ENCODE measurements around the gene BCAS3.

Gene BCAS3

DNA sequence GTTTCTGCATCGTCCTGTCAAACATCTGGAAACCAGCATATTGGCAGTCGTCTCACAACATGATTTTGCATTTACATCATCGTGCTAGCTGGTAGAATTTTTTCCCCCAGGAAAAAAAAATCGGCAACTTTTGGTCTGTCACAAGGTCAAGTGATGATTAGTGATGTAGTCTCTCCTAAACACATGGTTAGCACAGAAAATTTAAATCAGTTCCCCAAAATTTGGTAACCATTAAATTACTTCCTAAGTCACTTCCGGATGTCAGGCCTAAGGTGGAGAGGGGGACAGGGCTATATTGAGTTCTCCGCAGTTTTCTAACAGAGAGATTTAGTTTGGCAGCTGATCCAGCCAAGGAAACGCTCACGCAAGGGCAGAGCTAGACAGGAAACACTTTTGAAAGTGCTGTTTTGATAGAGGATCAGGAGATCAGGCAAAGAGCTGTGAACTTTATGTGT is 451.0 kb downstream of the BCAS3 start:
- H3K4me3 ChIP-seq (ENCODE audit: control insufficient read depth in 1 of 7, extremely low read depth in 1 of 7, insufficient read depth in 4 of 7, low read depth in 2 of 7, low read length in 6 of 7) = no peak overlapping the region
- DNase-seq = peak in 2 of 3 donors; percentile 30 to 41
- ChIA-PET CTCF (interaction anchor here (0.7 to 1.3 kb wide), 2 partner anchors 20 to 42 kb away, joined by 3 read pairs; no protein-coding TSS in a partner anchor), POLR2A (no interaction called here)
- no peak overlapping the region for H3K27ac ChIP-seq (ENCODE audit: insufficient read depth in 1 of 2, low read depth in 1 of 2, low read length in 2 of 2, poor library complexity in 1 of 2, severe bottlenecking in 2 of 2)
- 46% methylated on average over 4 of the region's 8 CpGs for WGBS (ENCODE audit: insufficient coverage)
- peaks cover 0 to 1% (median 0%) of the 10 kb centered on the region in 5 experiments for H3K9me3 ChIP-seq (ENCODE audit: control extremely low read depth in 1 of 5, control insufficient read depth in 4 of 5, insufficient read depth in 2 of 5, low read depth in 1 of 5, low read length in 4 of 5)
- H3K36me3 ChIP-seq (ENCODE audit: control insufficient read depth in 4 of 4, insufficient read depth in 4 of 4, low read length in 3 of 4) = no peaks in the 10 kb centered on the region
- H3K4me1 ChIP-seq (ENCODE audit: control extremely low read depth in 1 of 4, control insufficient read depth in 4 of 4, insufficient read depth in 4 of 4, low read length in 3 of 4) = peaks cover 0 to 20% (median 13%) of the 10 kb centered on the region in 4 experiments
- H3K27me3 ChIP-seq (replicated peaks in 2 of 5; ENCODE audit: control insufficient read depth in 4 of 5, insufficient read depth in 5 of 5, low read length in 4 of 5) = no peaks in the 10 kb centered on the region

GRCh38 chr17:61129267-61130254 is 451.9 kb downstream of the BCAS3 start:
- H3K9me3 ChIP-seq (ENCODE audit: control extremely low read depth in 1 of 5, control insufficient read depth in 4 of 5, insufficient read depth in 2 of 5, low read depth in 1 of 5, low read length in 4 of 5) = peaks cover 0 to 1% (median 0%) of the 10 kb centered on the region in 5 experiments
- H3K4me1 ChIP-seq (ENCODE audit: control extremely low read depth in 1 of 4, control insufficient read depth in 4 of 4, insufficient read depth in 4 of 4, low read length in 3 of 4) = peaks cover 0 to 20% (median 13%) of the 10 kb centered on the region in 4 experiments
- WGBS (ENCODE audit: insufficient coverage) = 88% methylated on average over 3 of the region's 7 CpGs
- no peak overlapping the region for H3K27ac ChIP-seq (ENCODE audit: insufficient read depth in 1 of 2, low read depth in 1 of 2, low read length in 2 of 2, poor library complexity in 1 of 2, severe bottlenecking in 2 of 2)
- POLR2A ChIA-PET = no interaction called here
- no peaks in the 10 kb centered on the region for H3K36me3 ChIP-seq (ENCODE audit: control insufficient read depth in 4 of 4, insufficient read depth in 4 of 4, low read length in 3 of 4)
- CTCF ChIA-PET = interaction anchor here (0.5 to 1.3 kb wide), 4 partner anchors 21 to 135 kb away, joined by 3 read pairs; no protein-coding TSS in a partner anchor
- no peak overlapping the region for H3K4me3 ChIP-seq (ENCODE audit: control insufficient read depth in 1 of 7, extremely low read depth in 1 of 7, insufficient read depth in 4 of 7, low read depth in 2 of 7, low read length in 6 of 7)
- DNase-seq = no peak
- H3K27me3 ChIP-seq (replicated peaks in 2 of 5; ENCODE audit: control insufficient read depth in 4 of 5, insufficient read depth in 5 of 5, low read length in 4 of 5) = no peaks in the 10 kb centered on the region

DNA sequence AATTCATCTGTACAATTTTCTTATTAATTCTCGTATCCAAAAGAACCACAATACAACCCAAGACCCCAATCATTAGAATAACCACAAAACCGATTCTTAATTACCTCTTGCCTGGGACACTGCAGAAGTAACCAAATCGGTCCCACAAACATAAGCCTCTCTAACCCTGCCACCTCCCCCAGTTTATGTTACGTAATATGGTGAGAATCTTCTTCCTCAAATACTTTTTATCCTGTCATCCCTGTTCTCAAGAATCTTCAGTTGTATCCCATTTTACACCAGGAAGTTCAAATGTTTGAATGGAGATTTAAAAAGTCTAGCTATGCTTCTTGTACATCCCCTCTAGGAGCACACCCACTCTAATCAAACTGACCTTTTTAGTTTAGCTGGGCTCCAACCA is 452.7 kb downstream of the BCAS3 start:
- Histone ChIP-seq H3K9me3 (ENCODE audit: control extremely low read depth in 1 of 5, control insufficient read depth in 4 of 5, insufficient read depth in 2 of 5, low read depth in 1 of 5, low read length in 4 of 5) (no peaks in the 10 kb centered on the region), H3K27ac (ENCODE audit: insufficient read depth in 1 of 2, low read depth in 1 of 2, low read length in 2 of 2, poor library complexity in 1 of 2, severe bottlenecking in 2 of 2) (no peak overlapping the region), H3K36me3 (ENCODE audit: control insufficient read depth in 4 of 4, insufficient read depth in 4 of 4, low read length in 3 of 4) (no peaks in the 10 kb centered on the region), H3K4me1 (ENCODE audit: control extremely low read depth in 1 of 4, control insufficient read depth in 4 of 4, insufficient read depth in 4 of 4, low read length in 3 of 4) (peaks cover 0 to 20% (median 13%) of the 10 kb centered on the region in 4 experiments), H3K4me3 (ENCODE audit: control insufficient read depth in 1 of 7, extremely low read depth in 1 of 7, insufficient read depth in 4 of 7, low read depth in 2 of 7, low read length in 6 of 7) (no peak overlapping the region), H3K27me3 (replicated peaks in 2 of 5; ENCODE audit: control insufficient read depth in 4 of 5, insufficient read depth in 5 of 5, low read length in 4 of 5) (no peaks in the 10 kb centered on the region)
- POLR2A ChIA-PET = interaction anchor here (0.6 kb wide), 1 partner anchor 15 kb away, joined by 3 read pairs; no protein-coding TSS in a partner anchor
- CTCF ChIA-PET = interaction anchor here (0.5 to 0.6 kb wide), 2 partner anchors 123 to 135 kb away, joined by 3 read pairs; no protein-coding TSS in a partner anchor
- DNase-seq = no peak
- 100% methylated on average over 4 of the region's 4 CpGs for WGBS (ENCODE audit: insufficient coverage)

DNA sequence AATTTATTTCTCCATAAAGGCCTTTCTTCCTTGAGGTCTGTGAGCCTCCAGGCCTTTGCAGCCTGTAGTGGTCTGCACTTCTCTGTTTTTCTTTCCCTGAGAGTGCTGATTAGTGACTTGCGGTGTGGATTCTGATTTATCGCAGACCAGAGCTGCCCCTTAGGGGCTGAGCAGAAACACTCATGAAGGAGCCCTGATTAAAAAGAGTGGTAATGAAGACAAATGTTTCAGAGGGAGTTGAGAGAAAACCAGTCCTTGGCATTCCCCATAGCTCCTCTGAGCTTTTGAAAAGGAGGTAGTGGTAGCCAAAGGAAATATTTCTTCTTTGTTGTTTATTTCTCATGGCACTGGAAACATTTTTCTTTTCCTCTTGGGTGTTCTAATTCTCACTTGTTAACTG is 453.9 kb downstream of the BCAS3 start:
- peaks cover 0 to 20% (median 13%) of the 10 kb centered on the region in 4 experiments for H3K4me1 ChIP-seq (ENCODE audit: control extremely low read depth in 1 of 4, control insufficient read depth in 4 of 4, insufficient read depth in 4 of 4, low read length in 3 of 4)
- ChIA-PET POLR2A (interaction anchor here (0.5 kb wide), 1 partner anchor 223 kb away, joined by 3 read pairs; no protein-coding TSS in a partner anchor), CTCF (no interaction called here)
- no peak overlapping the region for H3K27ac ChIP-seq (ENCODE audit: insufficient read depth in 1 of 2, low read depth in 1 of 2, low read length in 2 of 2, poor library complexity in 1 of 2, severe bottlenecking in 2 of 2)
- no peaks in the 10 kb centered on the region for H3K9me3 ChIP-seq (ENCODE audit: control extremely low read depth in 1 of 5, control insufficient read depth in 4 of 5, insufficient read depth in 2 of 5, low read depth in 1 of 5, low read length in 4 of 5)
- no peak for DNase-seq
- no CpG with 5 or more reads among the region's 2 CpGs for WGBS (ENCODE audit: insufficient coverage)
- H3K4me3 ChIP-seq (ENCODE audit: control insufficient read depth in 1 of 7, extremely low read depth in 1 of 7, insufficient read depth in 4 of 7, low read depth in 2 of 7, low read length in 6 of 7) = no peak overlapping the region
- no peaks in the 10 kb centered on the region for H3K27me3 ChIP-seq (replicated peaks in 2 of 5; ENCODE audit: control insufficient read depth in 4 of 5, insufficient read depth in 5 of 5, low read length in 4 of 5)
- H3K36me3 ChIP-seq (ENCODE audit: control insufficient read depth in 4 of 4, insufficient read depth in 4 of 4, low read length in 3 of 4) = no peaks in the 10 kb centered on the region

GRCh38 chr17:61132524-61132923 is 454.9 kb downstream of the BCAS3 start:
- no peaks in the 10 kb centered on the region for H3K36me3 ChIP-seq (ENCODE audit: control insufficient read depth in 4 of 4, insufficient read depth in 4 of 4, low read length in 3 of 4)
- H3K9me3 ChIP-seq (ENCODE audit: control extremely low read depth in 1 of 5, control insufficient read depth in 4 of 5, insufficient read depth in 2 of 5, low read depth in 1 of 5, low read length in 4 of 5) = no peaks in the 10 kb centered on the region
- CTCF ChIA-PET = no interaction called here
- POLR2A ChIA-PET = no interaction called here
- WGBS (ENCODE audit: insufficient coverage) = 100% methylated on average over 4 of the region's 4 CpGs
- no peak overlapping the region for H3K4me3 ChIP-seq (ENCODE audit: control insufficient read depth in 1 of 7, extremely low read depth in 1 of 7, insufficient read depth in 4 of 7, low read depth in 2 of 7, low read length in 6 of 7)
- peaks cover 0 to 18% (median 10%) of the 10 kb centered on the region in 4 experiments for H3K4me1 ChIP-seq (ENCODE audit: control extremely low read depth in 1 of 4, control insufficient read depth in 4 of 4, insufficient read depth in 4 of 4, low read length in 3 of 4)
- no peaks in the 10 kb centered on the region for H3K27me3 ChIP-seq (replicated peaks in 2 of 5; ENCODE audit: control insufficient read depth in 4 of 5, insufficient read depth in 5 of 5, low read length in 4 of 5)
- no peak for DNase-seq
- H3K27ac ChIP-seq (ENCODE audit: insufficient read depth in 1 of 2, low read depth in 1 of 2, low read length in 2 of 2, poor library complexity in 1 of 2, severe bottlenecking in 2 of 2) = no peak overlapping the region

GRCh38 chr17:61133853-61134252 is 456.2 kb downstream of the BCAS3 start:
- Histone ChIP-seq H3K4me1 (ENCODE audit: control extremely low read depth in 1 of 4, control insufficient read depth in 4 of 4, insufficient read depth in 4 of 4, low read length in 3 of 4) (peaks cover 0 to 13% (median 9%) of the 10 kb centered on the region in 4 experiments), H3K9me3 (ENCODE audit: control extremely low read depth in 1 of 5, control insufficient read depth in 4 of 5, insufficient read depth in 2 of 5, low read depth in 1 of 5, low read length in 4 of 5) (no peaks in the 10 kb centered on the region), H3K27ac (ENCODE audit: insufficient read depth in 1 of 2, low read depth in 1 of 2, low read length in 2 of 2, poor library complexity in 1 of 2, severe bottlenecking in 2 of 2) (no peak overlapping the region), H3K36me3 (ENCODE audit: control insufficient read depth in 4 of 4, insufficient read depth in 4 of 4, low read length in 3 of 4) (no peaks in the 10 kb centered on the region), H3K27me3 (replicated peaks in 2 of 5; ENCODE audit: control insufficient read depth in 4 of 5, insufficient read depth in 5 of 5, low read length in 4 of 5) (no peaks in the 10 kb centered on the region), H3K4me3 (ENCODE audit: control insufficient read depth in 1 of 7, extremely low read depth in 1 of 7, insufficient read depth in 4 of 7, low read depth in 2 of 7, low read length in 6 of 7) (no peak overlapping the region)
- no CpG with 5 or more reads among the region's 1 CpG for WGBS (ENCODE audit: insufficient coverage)
- DNase-seq = no peak
- ChIA-PET POLR2A (no interaction called here), CTCF (no interaction called here)

Data from common myeloid progenitor, CD34-positive (primary cell).